MM.1S (cell line): ENCODE results near the gene APOL4.

ENCODE experiments used
- CTCF ChIP-seq: fragments of 300-600 bp; sonication (generic); IDR thresholded peaks from 2 replicates; pipeline ENCODE4 v1.5.1; 2016; ENCODE audit warnings: antibody characterized with exemption, low read length, mixed read lengths
- EZH2 ChIP-seq: fragments of 300-600 bp; sonication (generic); optimal IDR thresholded peaks from 2 replicates; pipeline ENCODE3; 2017; ENCODE audit warnings: low read depth, mild to moderate bottlenecking, antibody characterized with exemption, low read length, mixed read lengths

GRCh38 chr22:36143066-36143815, 58.4 kb downstream of the APOL4 start:
- TF ChIP-seq CTCF (no peak), EZH2 (no peak)
